B cell (primary cell): Measurements from ENCODE around the gene EPN2. TPM values are rescaled to one million over a fixed set of nuclear protein-coding genes. Genes with fewer than 3 reads are reported as not detected.

Experiments
- ATAC-seq: fragments of 200-7000 bp; cut with Tn5 transposase; one replicate; pipeline ENCODE4 v1.10.0; 2021; ENCODE audit warnings: low read depth, mild to moderate bottlenecking, moderate number of reproducible peaks, moderate library complexity
- CTCF ChIA-PET: fragments of 350-600 bp; sonication (Branson Sonifier 250); formaldehyde crosslinking; loops from one replicate; lab custom pipeline; 2021; ENCODE audit warnings: antibody characterized with exemption, inconsistent platforms; lab: Charles Lee
- POLR2A ChIA-PET: fragments of 350-600 bp; sonication (Branson Sonifier 250); formaldehyde crosslinking; loops from one replicate; lab custom pipeline; 2021; ENCODE audit warnings: antibody characterized with exemption; lab: Charles Lee
- DNase-seq: peaks from one replicate; pipeline ENCODE4 v3.0.0; 2013
- H2AFZ ChIP-seq: 2 replicates; pipeline ENCODE4 v1.6.1; 2012; ENCODE audit warnings: mild to moderate bottlenecking, low read depth, low read length; ENCODE audit not compliant: insufficient read depth, poor library complexity, severe bottlenecking
- H3K27ac ChIP-seq, 2 donors: 1 replicate in 1 of 2; 2 replicates in 1 of 2; pipeline ENCODE4 v1.5.1; 2012 to 2013; ENCODE audit warnings: low read length in 2 of 2, mild to moderate bottlenecking in 2 of 2, moderate library complexity in 1 of 2
- H3K27me3 ChIP-seq, 4 experiments: fragments of 200-600 bp in 1 of 4; sonication (generic) in 1 of 4; replicated peaks in 1 of 4; 1 replicate in 2 of 4; 2 replicates in 2 of 4; pipeline versions ENCODE4 v1.6.1 to v1.7.0; 2013 to 2016; ENCODE audit warnings: low read length in 3 of 4, mild to moderate bottlenecking in 2 of 4, mixed read lengths in 1 of 4, moderate library complexity in 1 of 4; ENCODE audit not compliant: insufficient read depth in 4 of 4, control insufficient read depth in 3 of 4; ENCODE audit errors: control extremely low read depth in 1 of 4
- H3K36me3 ChIP-seq, 2 experiments: replicated peaks in 1 of 2; 1 replicate in 1 of 2; 2 replicates in 1 of 2; pipeline versions ENCODE4 v1.6.1 to v1.7.1; 2013; ENCODE audit warnings: low read length in 1 of 2; ENCODE audit not compliant: insufficient read depth in 2 of 2, control insufficient read depth in 1 of 2; ENCODE audit errors: control extremely low read depth in 1 of 2, extremely low read depth in 1 of 2
- H3K4me1 ChIP-seq, 2 donors: fragments of 200-600 bp in 1 of 2; sonication (generic) in 1 of 2; 1 replicate in 1 of 2; 2 replicates in 1 of 2; pipeline versions ENCODE4 v1.5.1 to v1.6.1; 2013 to 2017; ENCODE audit warnings: low read length in 2 of 2; ENCODE audit not compliant: control insufficient read depth in 2 of 2, insufficient read depth in 2 of 2
- H3K4me2 ChIP-seq: replicated peaks from 2 replicates; pipeline ENCODE3; 2012; ENCODE audit warnings: mild to moderate bottlenecking, low read depth, low read length; ENCODE audit not compliant: poor library complexity, severe bottlenecking
- H3K4me3 ChIP-seq, 5 experiments: fragments of 200-600 bp in 1 of 5; sonication (generic) in 1 of 5; 1 replicate in 3 of 5; 2 replicates in 2 of 5; pipeline versions ENCODE4 v1.5.1 to v1.7.0; 2011 to 2016; ENCODE audit warnings: low read length in 4 of 5, mild to moderate bottlenecking in 4 of 5, low read depth in 2 of 5, control low read depth in 1 of 5, moderate library complexity in 1 of 5; ENCODE audit not compliant: insufficient read depth in 1 of 5; ENCODE audit errors: control extremely low read depth in 1 of 5, extremely low read depth in 1 of 5
- H3K79me2 ChIP-seq: fragments of 200-600 bp; sonication (generic); one replicate; pipeline ENCODE4 v1.6.0; 2016; ENCODE audit warnings: low read length; ENCODE audit not compliant: control insufficient read depth, insufficient read depth
- H3K9ac ChIP-seq: fragments of 200-600 bp; sonication (generic); 2 replicates; pipeline ENCODE4 v1.6.1; 2017; ENCODE audit warnings: mild to moderate bottlenecking, low read length, moderate library complexity
- H3K9me3 ChIP-seq, 3 donors: one replicate each; pipeline versions ENCODE4 v1.6.1 to v1.7.1; 2013; ENCODE audit warnings: low read length in 2 of 3; ENCODE audit not compliant: control insufficient read depth in 2 of 3, insufficient read depth in 1 of 3; ENCODE audit errors: control extremely low read depth in 1 of 3
- H4K20me1 ChIP-seq: 2 replicates; pipeline ENCODE4 v1.6.0; 2012; ENCODE audit warnings: mild to moderate bottlenecking, low read length; ENCODE audit not compliant: insufficient read depth, control insufficient read depth, poor library complexity, severe bottlenecking
- H3K27ac Mint-ChIP-seq: one replicate; pipeline ENCODE4 v1.8.0; 2021; ENCODE audit warnings: mixed read lengths
- H3K27me3 Mint-ChIP-seq: one replicate; pipeline ENCODE4 v1.8.0; 2021; ENCODE audit warnings: mixed read lengths
- H3K4me1 Mint-ChIP-seq: one replicate; pipeline ENCODE4 v1.8.0; 2021; ENCODE audit warnings: mixed read lengths
- H3K4me3 Mint-ChIP-seq: one replicate; pipeline ENCODE4 v1.8.0; 2021; ENCODE audit warnings: mixed read lengths
- H3K9me3 Mint-ChIP-seq: one replicate; pipeline ENCODE4 v1.8.0; 2022; ENCODE audit warnings: mixed read lengths; ENCODE audit not compliant: insufficient read depth
- CTCF ChIP-seq: fragments of 200-600 bp; IDR thresholded peaks from one replicate; pipeline ENCODE4 v1.8.0; 2022; ENCODE audit warnings: antibody characterized with exemption, mild to moderate bottlenecking
- EZH2 ChIP-seq: IDR thresholded peaks from 2 replicates; pipeline ENCODE4 v1.6.1; 2012; ENCODE audit warnings: borderline replicate concordance, low read depth, mild to moderate bottlenecking, moderate library complexity, low read length; ENCODE audit not compliant: insufficient read depth, poor library complexity, severe bottlenecking
- WGBS: methylation state at CpG from one replicate; pipeline ENCODE4 v1.1.5; 2013; ENCODE audit warnings: missing lambda C conversion rate; ENCODE audit not compliant: insufficient coverage; 5-methylcytosine and 5-hydroxymethylcytosine counted together
- intact Hi-C: fragments of 100-400 bp; cut with micrococcal nuclease; formaldehyde crosslinking; loops from one replicate; pipeline ENCODE4 v1.10.0; 2022
- polyA plus RNA-seq: library from polyadenylated mRNA; depleted of rRNA; stranded (reverse); fragments of >200 nt; gene quantifications from 2 replicates; pipeline ENCODE4 v1.2.3, GENCODE V29; 2012
- total RNA-seq, 2 donors: library from RNA; stranded (reverse); fragments of 120-200 nt in 1 of 2; gene quantifications; 1 replicate in 1 of 2; 2 replicates in 1 of 2; pipeline versions ENCODE4 v1.2.3 to v1.2.4, GENCODE V29; 2013 to 2022

The EPN2 gene
- total and polyA plus RNA-seq, 2 donors (not counting 1 experiment from before 2014, with no cell fraction given) = 15.7 to 35.6 TPM

- Histone ChIP-seq H3K27me3 (peaks cover 0 to 10% (median 0%) of the 10 kb centered on the region in 4 experiments), H3K79me2 (no peaks in the 10 kb centered on the region), H4K20me1 (peaks cover 22% of the 10 kb centered on the region), H3K36me3 (no peaks in the 10 kb centered on the region), H3K27ac (no peak overlapping the region), H3K4me2 (no peak overlapping the region), H3K9me3 (peaks cover 0 to 3% (median 0%) of the 10 kb centered on the region in 3 donors), H3K4me1 (peaks cover 49 to 53% of the 10 kb centered on the region in 2 donors), H2AFZ (no peak overlapping the region), H3K9ac (no peak overlapping the region), H3K4me3 (no peak overlapping the region)
- no peaks in the 10 kb centered on the region for H3K27me3 Mint-ChIP-seq
- H3K4me1 Mint-ChIP-seq = peaks cover 49% of the 10 kb centered on the region
- ATAC-seq = no peak
- TF ChIP-seq EZH2 (no peak), CTCF (no peak)
- intact Hi-C loops = no loop called here
- H3K27ac Mint-ChIP-seq = no peak overlapping the region
- POLR2A ChIA-PET = no interaction called here
- WGBS = over 99% methylated on average over 9 of the region's 9 CpGs
- no peak overlapping the region for H3K4me3 Mint-ChIP-seq
- CTCF ChIA-PET = interaction anchor here (1.3 to 2.5 kb wide), 2 partner anchors 20 to 36 kb away, joined by 3 to 14 read pairs; no protein-coding TSS in a partner anchor
- no peak for DNase-seq
- no peaks in the 10 kb centered on the region for H3K9me3 Mint-ChIP-seq
Observed at GRCh38 chr17:19301973-19302372, 64.8 kb downstream of the EPN2 start.

GRCh38 chr17:19302791-19303331 is 65.7 kb downstream of the EPN2 start:
- peak; percentile 22 for ATAC-seq
- CTCF ChIA-PET = interaction anchor here (1.3 to 2.5 kb wide), 2 partner anchors 19 to 35 kb away, joined by 3 to 14 read pairs; no protein-coding TSS in a partner anchor

More at GRCh38 chr17:19302791-19303331, 65.7 kb downstream of the EPN2 start:
- POLR2A ChIA-PET = interaction anchor here (0.6 kb wide), 1 partner anchor 10 kb away, joined by 6 read pairs; no protein-coding TSS in a partner anchor
- H3K4me3 Mint-ChIP-seq = peak overlapping the region; percentile 67
- Histone ChIP-seq H3K36me3 (no peaks in the 10 kb centered on the region), H2AFZ (no peak overlapping the region), H3K4me1 (peaks cover 58 to 62% of the 10 kb centered on the region in 2 donors), H3K9ac (no peak overlapping the region), H3K9me3 (peaks cover 0 to 3% (median 0%) of the 10 kb centered on the region in 3 donors), H3K4me2 (peak overlapping the region; percentile 52), H3K27me3 (peaks cover 0 to 10% (median 0%) of the 10 kb centered on the region in 4 experiments), H3K27ac (no peak overlapping the region), H4K20me1 (peaks cover 22% of the 10 kb centered on the region), H3K4me3 (no peak overlapping the region), H3K79me2 (no peaks in the 10 kb centered on the region)
- H3K27ac Mint-ChIP-seq = peak overlapping the region; percentile 75
- WGBS = 4% methylated on average over 6 of the region's 9 CpGs
- peaks cover 56% of the 10 kb centered on the region for H3K4me1 Mint-ChIP-seq
- H3K27me3 Mint-ChIP-seq = no peaks in the 10 kb centered on the region
- intact Hi-C loops = no loop called here
- H3K9me3 Mint-ChIP-seq = no peaks in the 10 kb centered on the region
- DNase-seq = peak; percentile 80
- TF ChIP-seq EZH2 = no peak
- TF ChIP-seq CTCF = no peak
